IMR-90 (cell line): ENCODE data around the gene SH2D7. TPM values are rescaled to one million over a fixed set of nuclear protein-coding genes. Genes with fewer than 3 reads are reported as not detected.

Experiments used
- ATAC-seq: fragments of 200-7000 bp; cut with Tn5 transposase; 2 replicates; pipeline ENCODE4 v1.9.1; 2020; ENCODE audit warnings: low read depth, mild to moderate bottlenecking, moderate library complexity
- BruUV-seq: library from RNA; stranded (reverse); fragments of 400-500 nt; replicated peaks from 2 replicates; lab custom pipeline; 2021; lab: Mats Ljungman, UMichigan
- CTCF ChIA-PET: fragments of 300-600 bp; formaldehyde crosslinking; extraction: SDS; loops from one replicate; lab custom pipeline; 2021; ENCODE audit warnings: antibody characterized with exemption; lab: Yijun Ruan, JAX
- POLR2A ChIA-PET: fragments of 300-600 bp; sonication (Branson Sonifier 250); formaldehyde crosslinking; loops from one replicate; lab custom pipeline; 2022; ENCODE audit warnings: antibody characterized with exemption; ENCODE audit not compliant: unreplicated experiment; lab: Charles Lee
- DNase-seq: peaks from one replicate; pipeline ENCODE4 v3.0.0; 2013
- H2AFZ ChIP-seq: replicated peaks from 2 replicates; pipeline ENCODE3; 2013; ENCODE audit warnings: low read length, mild to moderate bottlenecking; ENCODE audit not compliant: poor library complexity
- H2AK5ac ChIP-seq: 2 replicates; pipeline ENCODE4 v1.6.1; 2013; ENCODE audit warnings: low read depth, low read length, inconsistent platforms
- H2AK9ac ChIP-seq: replicated peaks from 2 replicates; pipeline ENCODE3; 2013; ENCODE audit warnings: mild to moderate bottlenecking, low read depth, low read length, moderate library complexity; ENCODE audit not compliant: poor library complexity
- H2BK120ac ChIP-seq: 2 replicates; pipeline ENCODE4 v1.6.1; 2013; ENCODE audit warnings: low read depth, low read length, inconsistent platforms
- H2BK15ac ChIP-seq: 3 replicates; pipeline ENCODE4 v1.6.1; 2013; ENCODE audit warnings: low read depth, low read length, inconsistent platforms
- H2BK20ac ChIP-seq: 2 replicates; pipeline ENCODE4 v1.6.1; 2013; ENCODE audit warnings: low read depth, mild to moderate bottlenecking, inconsistent platforms, low read length, moderate library complexity
- H2BK5ac ChIP-seq: 2 replicates; pipeline ENCODE4 v1.6.1; 2013; ENCODE audit warnings: mild to moderate bottlenecking, low read depth, low read length, inconsistent platforms; ENCODE audit not compliant: poor library complexity, severe bottlenecking
- H3K14ac ChIP-seq: replicated peaks from 2 replicates; pipeline ENCODE4 v1.6.1; 2013; ENCODE audit warnings: low read depth, low read length, inconsistent platforms
- H3K18ac ChIP-seq: 2 replicates; pipeline ENCODE4 v1.6.1; 2013; ENCODE audit warnings: low read depth, low read length, control low read depth
- H3K23ac ChIP-seq: 2 replicates; pipeline ENCODE4 v1.6.1; 2013; ENCODE audit warnings: low read depth, low read length, inconsistent platforms
- H3K27ac ChIP-seq: 2 replicates; pipeline ENCODE4 v1.5.1; 2013; ENCODE audit warnings: mild to moderate bottlenecking, control low read depth, low read length; ENCODE audit not compliant: insufficient read depth
- H3K27me3 ChIP-seq: 2 replicates; pipeline ENCODE4 v1.6.1; 2013; ENCODE audit warnings: low read length; ENCODE audit not compliant: control insufficient read depth, insufficient read depth
- H3K36me3 ChIP-seq: 2 replicates; pipeline ENCODE4 v1.6.1; 2013; ENCODE audit warnings: low read length, mixed read lengths; ENCODE audit not compliant: control insufficient read depth, insufficient read depth
- H3K4ac ChIP-seq: 2 replicates; pipeline ENCODE4 v1.6.1; 2013; ENCODE audit warnings: low read depth, low read length, inconsistent platforms
- H3K4me1 ChIP-seq: 2 replicates; pipeline ENCODE4 v1.6.1; 2013; ENCODE audit warnings: low read length, mixed read lengths; ENCODE audit not compliant: control insufficient read depth, insufficient read depth
- H3K4me2 ChIP-seq: 2 replicates; pipeline ENCODE4 v1.6.1; 2013; ENCODE audit warnings: low read depth, mild to moderate bottlenecking, control low read depth, low read length, moderate library complexity
- H3K4me3 ChIP-seq: 2 replicates; pipeline ENCODE4 v1.5.1; 2013; ENCODE audit warnings: low read depth, mild to moderate bottlenecking, control low read depth, low read length, moderate library complexity; ENCODE audit not compliant: insufficient read depth
- H3K56ac ChIP-seq: 2 replicates; pipeline ENCODE4 v1.6.1; 2013; ENCODE audit warnings: low read length, inconsistent platforms; ENCODE audit not compliant: insufficient read depth; ENCODE audit errors: extremely low read depth
- H3K79me1 ChIP-seq, 2 experiments: 2 replicates each; pipeline ENCODE4 v1.6.1; 2013; ENCODE audit warnings: low read length in 2 of 2, inconsistent platforms in 1 of 2, low read depth in 1 of 2
- H3K9ac ChIP-seq: 2 replicates; pipeline ENCODE4 v1.6.1; 2013; ENCODE audit warnings: low read depth, low read length, control low read depth
- H3K9me1 ChIP-seq: 2 replicates; pipeline ENCODE4 v1.6.1; 2013; ENCODE audit warnings: low read length, inconsistent platforms; ENCODE audit not compliant: insufficient read depth
- H3K9me3 ChIP-seq: 2 replicates; pipeline ENCODE4 v1.6.1; 2013; ENCODE audit warnings: low read length; ENCODE audit not compliant: control insufficient read depth, insufficient read depth
- H4K20me1 ChIP-seq: 2 replicates; pipeline ENCODE4 v1.6.1; 2013; ENCODE audit warnings: low read length, inconsistent platforms; ENCODE audit not compliant: insufficient read depth
- H4K5ac ChIP-seq: 2 replicates; pipeline ENCODE4 v1.6.1; 2013; ENCODE audit warnings: mild to moderate bottlenecking, low read depth, low read length, control low read depth
- H4K8ac ChIP-seq, 2 experiments: 2 replicates each; pipeline ENCODE4 v1.6.1; 2013; ENCODE audit warnings: low read depth in 2 of 2, low read length in 2 of 2, control low read depth in 1 of 2, inconsistent platforms in 1 of 2
- H4K91ac ChIP-seq: 2 replicates; pipeline ENCODE4 v1.6.1; 2013; ENCODE audit warnings: low read depth, low read length, inconsistent platforms; ENCODE audit not compliant: insufficient read depth
- BHLHE40 ChIP-seq: fragments of 150-350 bp; IDR thresholded peaks from 2 replicates; pipeline ENCODE4 v1.6.1; 2016; ENCODE audit warnings: mild to moderate bottlenecking, low read depth, low read length
- CEBPB ChIP-seq: IDR thresholded peaks from 2 replicates; pipeline ENCODE4 v1.6.1; 2012; ENCODE audit warnings: low read depth, low read length, improper control_type of control experiment
- CHD1 ChIP-seq: IDR thresholded peaks from 2 replicates; pipeline ENCODE4 v1.6.1; 2012; ENCODE audit warnings: low read depth, low read length, improper control_type of control experiment
- FOS ChIP-seq: fragments of 150-350 bp; IDR thresholded peaks from 2 replicates; pipeline ENCODE4 v1.6.1; 2016; ENCODE audit warnings: low read depth, low read length
- MAFK ChIP-seq: IDR thresholded peaks from 2 replicates; pipeline ENCODE4 v1.6.1; 2012; ENCODE audit warnings: low read depth, low read length, improper control_type of control experiment
- MAZ ChIP-seq: IDR thresholded peaks from 2 replicates; pipeline ENCODE4 v1.6.1; 2012; ENCODE audit warnings: low read depth, mild to moderate bottlenecking, low read length, improper control_type of control experiment, moderate library complexity, borderline replicate concordance
- MXI1 ChIP-seq: IDR thresholded peaks from 2 replicates; pipeline ENCODE4 v1.6.1; 2012; ENCODE audit warnings: low read depth, mild to moderate bottlenecking, low read length, moderate library complexity, borderline replicate concordance
- NFE2L2 ChIP-seq: fragments of 150-350 bp; IDR thresholded peaks from 2 replicates; pipeline ENCODE4 v1.6.1; 2016; ENCODE audit warnings: low read depth, mild to moderate bottlenecking, low read length
- POLR2A ChIP-seq: IDR thresholded peaks from 2 replicates; pipeline ENCODE4 v1.6.1; 2012; ENCODE audit warnings: mild to moderate bottlenecking, low read depth, low read length
- RAD21 ChIP-seq: IDR thresholded peaks from 2 replicates; pipeline ENCODE4 v1.6.1; 2012; ENCODE audit warnings: low read length, improper control_type of control experiment
- RCOR1 ChIP-seq: IDR thresholded peaks from 2 replicates; pipeline ENCODE4 v1.6.1; 2012; ENCODE audit warnings: mild to moderate bottlenecking, low read length, improper control_type of control experiment; ENCODE audit not compliant: insufficient replicate concordance
- RFX5 ChIP-seq: IDR thresholded peaks from 2 replicates; pipeline ENCODE4 v1.8.0; 2012; ENCODE audit warnings: low read depth, mild to moderate bottlenecking, low read length, moderate library complexity
- SMC3 ChIP-seq: fragments of 150-350 bp; IDR thresholded peaks from 2 replicates; pipeline ENCODE4 v1.6.1; 2016; ENCODE audit warnings: low read depth, mild to moderate bottlenecking, antibody characterized with exemption, low read length, moderate library complexity
- USF2 ChIP-seq: fragments of 150-350 bp; IDR thresholded peaks from 2 replicates; pipeline ENCODE4 v1.6.1; 2017; ENCODE audit warnings: mild to moderate bottlenecking, antibody characterized with exemption, low read length, low read depth
- WGBS, 2 experiments: methylation state at CpG; one replicate each; pipeline versions ENCODE4 v1.1.5 to v1.1.7; 2013; ENCODE audit warnings: missing lambda C conversion rate in 2 of 2; ENCODE audit not compliant: insufficient read length in 1 of 2; ENCODE audit errors: extremely low coverage in 2 of 2; 5-methylcytosine and 5-hydroxymethylcytosine counted together
- dilution Hi-C: fragments of 300-500 bp; cut with HindIII; formaldehyde crosslinking; loops from one replicate; pipeline ENCODE4 v1.14.3; 2018; ENCODE audit warnings: low sequenced_read_pairs; ENCODE audit not compliant: unreplicated experiment
- in situ Hi-C: fragments of 300-500 bp; cut with MboI; formaldehyde crosslinking; loops from 3 replicates; pipeline ENCODE4 v1.14.3; 2019; ENCODE audit warnings: low sequenced_read_pairs, inconsistent platforms, mixed read lengths
- intact Hi-C: fragments of 100-400 bp; cut with micrococcal nuclease; formaldehyde crosslinking; loops from 2 replicates; pipeline ENCODE4 v1.10.0; 2022
- polyA plus RNA-seq, 3 experiments: library from polyadenylated mRNA; depleted of rRNA; stranded (reverse); fragments of >200 nt; gene quantifications; 2 replicates each; pipeline ENCODE4 v1.2.3, GENCODE V29; 2012; ENCODE audit warnings: low replicate concordance in 1 of 3
- total RNA-seq: library from RNA; depleted of rRNA; stranded (reverse); fragments of >200 nt; gene quantifications from 2 replicates; pipeline ENCODE4 v1.2.3, GENCODE V29; 2012
- TF ChIP-seq, protein P1 (sequence below): conservative IDR thresholded peaks from 2 replicates; pipeline ENCODE4 v1.5.1; 2012; ENCODE audit warnings: mild to moderate bottlenecking, low read depth, low read length, improper control_type of control experiment
- TF ChIP-seq, protein P2 (sequence below): fragments of 150-350 bp; IDR thresholded peaks from 2 replicates; pipeline ENCODE4 v1.6.1; 2016; ENCODE audit warnings: low read depth, mild to moderate bottlenecking, low read length, moderate library complexity, borderline replicate concordance

The SH2D7 gene
- total and polyA plus RNA-seq, 2 of the 4 experiments (the other 2 are of a cell fraction), result not detected

DNA sequence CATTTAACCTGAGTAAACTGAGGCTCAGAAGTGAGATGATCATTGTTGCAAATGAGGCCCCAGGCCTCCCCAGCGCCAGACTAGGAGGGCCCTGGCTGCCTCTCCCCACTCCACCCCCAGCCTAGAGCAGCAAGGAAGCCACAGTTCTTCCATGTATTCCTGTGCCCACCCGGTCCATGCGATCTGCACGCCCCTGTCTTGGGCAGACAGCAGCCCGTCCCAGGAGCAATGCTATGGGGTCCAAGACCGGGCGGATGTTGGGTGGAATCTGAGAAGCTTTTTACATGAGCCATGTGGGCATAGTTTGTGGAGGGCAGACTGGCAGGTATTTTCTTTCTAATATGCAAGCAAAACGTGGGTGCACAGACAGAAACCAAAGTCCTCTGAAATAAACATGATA is 15.1 kb downstream of the SH2D7 start:
- H3K36me3 ChIP-seq, result no peaks in the 10 kb centered on the region
- intact Hi-C loops (no loop called here), in situ Hi-C loops (loop anchor here (5.0 kb wide), 1 partner anchor 140 kb away; no protein-coding TSS in a partner anchor), dilution Hi-C loops (no loop called here)
- H3K27ac ChIP-seq, result no peak overlapping the region
- H3K27me3 ChIP-seq, result peaks cover 7% of the 10 kb centered on the region
- ChIA-PET CTCF (interaction anchor here (1.2 to 2.3 kb wide), 5 partner anchors 25 to 148 kb away, joined by 5 to 27 read pairs (median 8); no protein-coding TSS in a partner anchor), POLR2A (no interaction called here)
- ATAC-seq, result no peak
- no peak overlapping the region for H3K4ac ChIP-seq
- H3K9me3 ChIP-seq, result no peaks in the 10 kb centered on the region
- H2AK9ac ChIP-seq, result no peak overlapping the region
- no peaks in the 10 kb centered on the region for H3K79me1 ChIP-seq
- no peak overlapping the region for H3K4me2 ChIP-seq
- H4K8ac ChIP-seq, result no peak overlapping the region
- H2BK20ac ChIP-seq, result no peak overlapping the region; the same call in 1 of the 2 replicates
- no peak overlapping the region for H4K91ac ChIP-seq
- no peak overlapping the region for H3K23ac ChIP-seq
- H4K20me1 ChIP-seq, result peaks cover 8% of the 10 kb centered on the region; the same call in 1 of the 2 replicates
- H3K4me3 ChIP-seq, result no peak overlapping the region
- 96% methylated on average over 6 of the region's 8 CpGs; no CpG with 5 or more reads in 1 of the 2 experiments for WGBS, 2 experiments
- H3K9me1 ChIP-seq, result no peaks in the 10 kb centered on the region
- BruUV-seq, result no TSS peak
- peaks cover 2% of the 10 kb centered on the region; the same call in 1 of the 2 replicates for H3K4me1 ChIP-seq
- H2BK120ac ChIP-seq, result no peak overlapping the region
- H3K56ac ChIP-seq, result no peak overlapping the region
- no peak overlapping the region for H2AFZ ChIP-seq
- no peak overlapping the region for H4K5ac ChIP-seq
- no peak for TF ChIP-seq USF2
- TF ChIP-seq, protein P1, sequence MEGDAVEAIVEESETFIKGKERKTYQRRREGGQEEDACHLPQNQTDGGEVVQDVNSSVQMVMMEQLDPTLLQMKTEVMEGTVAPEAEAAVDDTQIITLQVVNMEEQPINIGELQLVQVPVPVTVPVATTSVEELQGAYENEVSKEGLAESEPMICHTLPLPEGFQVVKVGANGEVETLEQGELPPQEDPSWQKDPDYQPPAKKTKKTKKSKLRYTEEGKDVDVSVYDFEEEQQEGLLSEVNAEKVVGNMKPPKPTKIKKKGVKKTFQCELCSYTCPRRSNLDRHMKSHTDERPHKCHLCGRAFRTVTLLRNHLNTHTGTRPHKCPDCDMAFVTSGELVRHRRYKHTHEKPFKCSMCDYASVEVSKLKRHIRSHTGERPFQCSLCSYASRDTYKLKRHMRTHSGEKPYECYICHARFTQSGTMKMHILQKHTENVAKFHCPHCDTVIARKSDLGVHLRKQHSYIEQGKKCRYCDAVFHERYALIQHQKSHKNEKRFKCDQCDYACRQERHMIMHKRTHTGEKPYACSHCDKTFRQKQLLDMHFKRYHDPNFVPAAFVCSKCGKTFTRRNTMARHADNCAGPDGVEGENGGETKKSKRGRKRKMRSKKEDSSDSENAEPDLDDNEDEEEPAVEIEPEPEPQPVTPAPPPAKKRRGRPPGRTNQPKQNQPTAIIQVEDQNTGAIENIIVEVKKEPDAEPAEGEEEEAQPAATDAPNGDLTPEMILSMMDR, result no peak
- TF ChIP-seq BHLHE40, result no peak
- no peak for TF ChIP-seq MAFK
- no peak for TF ChIP-seq CHD1
- TF ChIP-seq, protein P2, sequence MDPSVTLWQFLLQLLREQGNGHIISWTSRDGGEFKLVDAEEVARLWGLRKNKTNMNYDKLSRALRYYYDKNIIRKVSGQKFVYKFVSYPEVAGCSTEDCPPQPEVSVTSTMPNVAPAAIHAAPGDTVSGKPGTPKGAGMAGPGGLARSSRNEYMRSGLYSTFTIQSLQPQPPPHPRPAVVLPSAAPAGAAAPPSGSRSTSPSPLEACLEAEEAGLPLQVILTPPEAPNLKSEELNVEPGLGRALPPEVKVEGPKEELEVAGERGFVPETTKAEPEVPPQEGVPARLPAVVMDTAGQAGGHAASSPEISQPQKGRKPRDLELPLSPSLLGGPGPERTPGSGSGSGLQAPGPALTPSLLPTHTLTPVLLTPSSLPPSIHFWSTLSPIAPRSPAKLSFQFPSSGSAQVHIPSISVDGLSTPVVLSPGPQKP, result no peak
- no peak for TF ChIP-seq FOS
- TF ChIP-seq MXI1, result no peak
- TF ChIP-seq MAZ, result no peak
- TF ChIP-seq POLR2A, result no peak
- TF ChIP-seq SMC3, result no peak
- no peak for TF ChIP-seq RCOR1
- TF ChIP-seq RAD21, result no peak
- TF ChIP-seq NFE2L2, result no peak
- TF ChIP-seq RFX5, result no peak
- no peak for TF ChIP-seq CEBPB
- 0 out of 2 replicates have a peak overlapping the region, but pooled peaks have one; percentile 9 for H2AK5ac ChIP-seq
- no peak overlapping the region for H3K9ac ChIP-seq
- DNase-seq, result no peak
- H3K14ac ChIP-seq, result no peak overlapping the region
- H3K18ac ChIP-seq, result no peak overlapping the region
- no peak overlapping the region for H2BK5ac ChIP-seq
- no peak overlapping the region for H2BK15ac ChIP-seq
